ENCODE data around the gene KANK2.

DNA sequence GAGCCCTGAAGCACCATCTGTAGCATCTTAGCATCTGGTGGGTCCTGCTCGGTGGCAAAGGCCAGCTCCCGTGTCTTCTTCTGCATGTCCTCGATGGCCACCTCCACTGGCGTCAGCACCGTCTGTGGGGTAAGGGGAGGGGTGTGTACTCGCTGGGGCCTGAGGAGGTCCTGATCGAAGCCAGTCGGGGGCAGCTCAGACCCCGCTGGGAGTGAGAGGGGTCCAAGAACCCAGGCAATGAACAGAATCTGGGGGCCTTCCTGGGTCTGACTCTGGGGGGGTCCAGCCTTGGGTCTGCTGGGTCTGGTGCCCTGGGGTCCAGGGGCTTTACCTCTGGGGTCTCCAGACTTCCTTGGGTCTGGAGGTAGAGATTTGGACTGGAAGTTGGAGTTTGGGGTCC lies 3.6 kb upstream of the KANK2 start:
- no peak for TF ChIP-seq EZH2 (IDR thresholded peaks at IDR 0.05; ENCODE audit: borderline replicate concordance, low read depth, low read length, poor library complexity, severe bottlenecking)
- TF ChIP-seq, protein P1, sequence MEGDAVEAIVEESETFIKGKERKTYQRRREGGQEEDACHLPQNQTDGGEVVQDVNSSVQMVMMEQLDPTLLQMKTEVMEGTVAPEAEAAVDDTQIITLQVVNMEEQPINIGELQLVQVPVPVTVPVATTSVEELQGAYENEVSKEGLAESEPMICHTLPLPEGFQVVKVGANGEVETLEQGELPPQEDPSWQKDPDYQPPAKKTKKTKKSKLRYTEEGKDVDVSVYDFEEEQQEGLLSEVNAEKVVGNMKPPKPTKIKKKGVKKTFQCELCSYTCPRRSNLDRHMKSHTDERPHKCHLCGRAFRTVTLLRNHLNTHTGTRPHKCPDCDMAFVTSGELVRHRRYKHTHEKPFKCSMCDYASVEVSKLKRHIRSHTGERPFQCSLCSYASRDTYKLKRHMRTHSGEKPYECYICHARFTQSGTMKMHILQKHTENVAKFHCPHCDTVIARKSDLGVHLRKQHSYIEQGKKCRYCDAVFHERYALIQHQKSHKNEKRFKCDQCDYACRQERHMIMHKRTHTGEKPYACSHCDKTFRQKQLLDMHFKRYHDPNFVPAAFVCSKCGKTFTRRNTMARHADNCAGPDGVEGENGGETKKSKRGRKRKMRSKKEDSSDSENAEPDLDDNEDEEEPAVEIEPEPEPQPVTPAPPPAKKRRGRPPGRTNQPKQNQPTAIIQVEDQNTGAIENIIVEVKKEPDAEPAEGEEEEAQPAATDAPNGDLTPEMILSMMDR (conservative IDR thresholded peaks at IDR 0.05; ENCODE audit: low read depth, low read length) = no peak

All from A673 (cell line).